GM12878 (cell line): ENCODE data around the gene MICAL3.

ENCODE experiments used
- BRCA1 ChIP-seq: IDR thresholded peaks from 2 replicates; pipeline ENCODE4 v1.6.1; 2011; ENCODE audit warnings: low read depth, low read length, improper control_type of control experiment
- EGR1 ChIP-seq, 2 experiments: IDR thresholded peaks; 1 replicate in 1 of 2; 2 replicates in 1 of 2; pipeline ENCODE4 v1.6.1; 2011 to 2012; ENCODE audit warnings: low read depth in 2 of 2, low read length in 2 of 2, borderline replicate concordance in 1 of 2, mild to moderate bottlenecking in 1 of 2, moderate library complexity in 1 of 2
- EP300 ChIP-seq, 2 experiments: fragments of 150-350 bp in 1 of 2; IDR thresholded peaks; 2 replicates each; pipeline ENCODE4 v1.6.1; 2011 to 2012; ENCODE audit warnings: low read depth in 2 of 2, low read length in 2 of 2, borderline replicate concordance in 1 of 2, improper control_type of control experiment in 1 of 2, inconsistent platforms in 1 of 2; ENCODE audit not compliant: control insufficient read depth in 1 of 2
- NR2C1 ChIP-seq: fragments of 450-650 bp; IDR thresholded peaks from 2 replicates; pipeline ENCODE4 v1.6.1; 2017; ENCODE audit warnings: antibody characterized with exemption, mild to moderate bottlenecking, moderate library complexity
- POLR2A ChIP-seq: IDR thresholded peaks from 2 replicates; pipeline ENCODE4 v1.6.1; 2011; ENCODE audit warnings: low read depth, mild to moderate bottlenecking, low read length
- RAD21 ChIP-seq: IDR thresholded peaks from 2 replicates; pipeline ENCODE4 v1.6.1; 2011; ENCODE audit warnings: mild to moderate bottlenecking, low read depth, low read length, moderate library complexity; ENCODE audit not compliant: insufficient read depth
- RAD51 ChIP-seq: fragments of 450-650 bp; IDR thresholded peaks from 2 replicates; pipeline ENCODE4 v1.6.1; 2016; ENCODE audit warnings: moderate library complexity, mild to moderate bottlenecking, inconsistent platforms
- STAT1 ChIP-seq: fragments of 450-650 bp; conservative IDR thresholded peaks from 2 replicates; pipeline ENCODE4 v1.6.1; 2014; ENCODE audit warnings: antibody characterized with exemption, mild to moderate bottlenecking
- TF ChIP-seq, protein P1 (sequence below): IDR thresholded peaks from 2 replicates; pipeline ENCODE4 v1.6.1; 2012; ENCODE audit warnings: low read depth, low read length, improper control_type of control experiment
- TF ChIP-seq, protein P2 (sequence below): IDR thresholded peaks from 2 replicates; pipeline ENCODE4 v1.6.1; 2011; ENCODE audit warnings: low read depth, low read length, improper control_type of control experiment, borderline replicate concordance
- TF ChIP-seq, protein P3 (sequence below), 3 experiments: IDR thresholded peaks in 2 of 3; conservative IDR thresholded peaks in 1 of 3; 2 replicates each; pipeline ENCODE4 v1.5.1; 2011; ENCODE audit warnings: low read depth in 3 of 3, low read length in 3 of 3, mild to moderate bottlenecking in 3 of 3, control low read depth in 2 of 3, moderate library complexity in 2 of 3, inconsistent platforms in 1 of 3, mixed read lengths in 1 of 3; ENCODE audit not compliant: control insufficient read depth in 2 of 3, insufficient read depth in 1 of 3; ENCODE audit errors: extremely low read depth in 1 of 3

DNA sequence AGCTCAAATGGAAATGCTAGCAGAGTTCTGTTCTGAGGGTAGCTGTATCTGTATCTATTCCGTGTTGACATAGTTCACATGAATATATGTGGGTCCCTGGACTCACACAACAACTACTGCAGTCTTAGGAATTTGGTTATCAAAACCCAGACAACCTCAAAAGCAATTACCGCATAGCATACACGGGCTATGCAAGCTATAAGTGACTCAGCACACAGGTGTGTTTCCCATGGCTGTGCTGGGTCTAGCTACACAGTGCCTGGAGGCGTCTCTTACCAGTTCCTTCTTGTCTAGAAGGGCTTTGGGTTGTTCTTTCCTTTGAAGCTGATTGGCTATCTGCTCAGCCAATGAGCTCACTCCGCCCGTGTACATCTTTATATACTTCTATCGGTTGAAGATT lies 151.9 kb downstream of the MICAL3 start:
- TF ChIP-seq RAD21 (no peak), STAT1 (no peak), NR2C1 (no peak), POLR2A (no peak), RAD51 (no peak), BRCA1 (no peak), EP300 (IDR thresholded peaks at IDR 0.05; ENCODE audit: borderline replicate concordance in 1 of 2, control insufficient read depth in 1 of 2, low read depth in 2 of 2, low read length in 2 of 2) (no peak), EGR1 (IDR thresholded peaks at IDR 0.05; ENCODE audit: borderline replicate concordance in 1 of 2, low read depth in 2 of 2, low read length in 2 of 2) (no peak)
- TF ChIP-seq, protein P1, sequence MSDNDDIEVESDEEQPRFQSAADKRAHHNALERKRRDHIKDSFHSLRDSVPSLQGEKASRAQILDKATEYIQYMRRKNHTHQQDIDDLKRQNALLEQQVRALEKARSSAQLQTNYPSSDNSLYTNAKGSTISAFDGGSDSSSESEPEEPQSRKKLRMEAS = no peak
- TF ChIP-seq, protein P2, sequence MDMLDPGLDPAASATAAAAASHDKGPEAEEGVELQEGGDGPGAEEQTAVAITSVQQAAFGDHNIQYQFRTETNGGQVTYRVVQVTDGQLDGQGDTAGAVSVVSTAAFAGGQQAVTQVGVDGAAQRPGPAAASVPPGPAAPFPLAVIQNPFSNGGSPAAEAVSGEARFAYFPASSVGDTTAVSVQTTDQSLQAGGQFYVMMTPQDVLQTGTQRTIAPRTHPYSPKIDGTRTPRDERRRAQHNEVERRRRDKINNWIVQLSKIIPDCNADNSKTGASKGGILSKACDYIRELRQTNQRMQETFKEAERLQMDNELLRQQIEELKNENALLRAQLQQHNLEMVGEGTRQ = no peak
- TF ChIP-seq, protein P3, sequence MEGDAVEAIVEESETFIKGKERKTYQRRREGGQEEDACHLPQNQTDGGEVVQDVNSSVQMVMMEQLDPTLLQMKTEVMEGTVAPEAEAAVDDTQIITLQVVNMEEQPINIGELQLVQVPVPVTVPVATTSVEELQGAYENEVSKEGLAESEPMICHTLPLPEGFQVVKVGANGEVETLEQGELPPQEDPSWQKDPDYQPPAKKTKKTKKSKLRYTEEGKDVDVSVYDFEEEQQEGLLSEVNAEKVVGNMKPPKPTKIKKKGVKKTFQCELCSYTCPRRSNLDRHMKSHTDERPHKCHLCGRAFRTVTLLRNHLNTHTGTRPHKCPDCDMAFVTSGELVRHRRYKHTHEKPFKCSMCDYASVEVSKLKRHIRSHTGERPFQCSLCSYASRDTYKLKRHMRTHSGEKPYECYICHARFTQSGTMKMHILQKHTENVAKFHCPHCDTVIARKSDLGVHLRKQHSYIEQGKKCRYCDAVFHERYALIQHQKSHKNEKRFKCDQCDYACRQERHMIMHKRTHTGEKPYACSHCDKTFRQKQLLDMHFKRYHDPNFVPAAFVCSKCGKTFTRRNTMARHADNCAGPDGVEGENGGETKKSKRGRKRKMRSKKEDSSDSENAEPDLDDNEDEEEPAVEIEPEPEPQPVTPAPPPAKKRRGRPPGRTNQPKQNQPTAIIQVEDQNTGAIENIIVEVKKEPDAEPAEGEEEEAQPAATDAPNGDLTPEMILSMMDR (IDR thresholded peaks at IDR 0.05 in 2 of 3, conservative IDR thresholded peaks at IDR 0.05 in 1 of 3; ENCODE audit: control insufficient read depth in 2 of 3, extremely low read depth in 1 of 3, insufficient read depth in 1 of 3, low read depth in 3 of 3, low read length in 3 of 3) = no peak
